ENCODE data around the gene KDM6B.

The KDM6B gene

DNA sequence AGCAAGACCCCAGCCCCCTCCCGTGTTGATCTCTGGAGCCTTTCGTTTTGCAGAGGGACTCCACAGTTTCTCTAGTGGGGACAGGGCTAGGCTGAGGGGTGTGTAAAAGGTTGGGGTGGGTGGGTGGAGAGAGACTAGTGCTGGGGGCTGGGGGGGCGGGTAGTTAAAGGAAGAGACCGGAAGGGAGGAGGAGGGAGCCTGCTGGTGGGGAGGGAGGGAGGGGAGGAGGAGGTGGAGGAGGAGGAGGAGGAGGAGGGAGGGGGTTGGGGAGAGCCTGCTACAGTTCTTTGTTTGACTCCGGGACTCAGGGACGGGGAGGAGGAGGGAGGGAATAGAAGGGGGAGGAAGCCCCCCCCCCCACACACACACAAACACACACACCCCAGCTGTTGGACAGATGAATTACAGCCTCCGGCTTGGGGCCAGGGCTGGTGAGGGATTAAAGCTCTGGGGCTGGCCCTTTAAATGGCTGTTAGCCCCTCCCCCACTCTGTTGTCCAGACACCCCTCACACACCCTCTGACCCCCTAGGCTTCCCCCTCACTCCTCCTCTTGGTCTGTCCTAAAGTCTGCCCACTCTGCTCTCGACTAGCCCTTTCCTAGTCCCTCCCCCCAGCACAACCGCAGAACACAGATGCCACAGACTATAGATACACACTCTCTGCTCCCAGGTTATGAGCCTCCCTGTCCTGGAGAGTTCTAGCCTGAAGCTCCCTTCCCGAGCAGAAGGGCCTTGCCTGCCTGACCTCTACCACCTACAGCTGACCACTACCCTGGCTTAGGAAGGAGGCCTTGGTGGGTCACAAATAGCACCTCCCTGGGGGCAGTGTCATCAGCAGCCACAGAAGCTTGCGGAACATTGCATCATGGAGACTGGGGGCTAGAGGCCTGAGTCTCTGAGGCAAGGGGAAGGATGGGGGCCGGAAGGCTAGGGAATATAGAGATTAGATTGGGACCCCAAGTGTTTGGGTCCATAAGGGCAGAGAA lies 4.4 kb downstream of the KDM6B start (continued):
- TF ChIP-seq PRDM1 (tag by site-specific recombination; IDR thresholded peaks at IDR 0.05) (no peak), ZNF112 (tag by site-specific recombination; IDR thresholded peaks at IDR 0.05) (no peak), ZNF560 (tag by site-specific recombination; IDR thresholded peaks at IDR 0.05; ENCODE audit: borderline replicate concordance) (no peak), ZNF214 (tag by site-specific recombination; IDR thresholded peaks at IDR 0.05; ENCODE audit: borderline replicate concordance) (no peak), GLIS1 (tag by site-specific recombination; IDR thresholded peaks at IDR 0.05) (peak; percentile 44), ZNF768 (tag by site-specific recombination; IDR thresholded peaks at IDR 0.05) (no peak), EGR2 (tag by site-specific recombination; IDR thresholded peaks at IDR 0.05; ENCODE audit: low read depth) (peak; percentile 82), ZNF558 (tag by site-specific recombination; IDR thresholded peaks at IDR 0.05) (no peak), OSR2 (tag by site-specific recombination; IDR thresholded peaks at IDR 0.05) (peak; percentile 15; the same call in 1 of the 2 replicates), ZNF121 (tag by site-specific recombination; IDR thresholded peaks at IDR 0.05) (no peak), TRIM28 (IDR thresholded peaks at IDR 0.05; ENCODE audit: borderline replicate concordance, low read length) (no peak), KLF10 (tag by site-specific recombination; IDR thresholded peaks at IDR 0.05) (no peak), ZNF654 (tag by site-specific recombination; IDR thresholded peaks at IDR 0.05; ENCODE audit: low read depth) (no peak), ZFHX2 (tag by site-specific recombination; conservative IDR thresholded peaks at IDR 0.05) (peak; percentile 84), ZNF658 (tag by site-specific recombination; IDR thresholded peaks at IDR 0.05) (no peak), ZNF623 (tag by site-specific recombination; IDR thresholded peaks at IDR 0.05) (no peak), SALL2 (tag by site-specific recombination; IDR thresholded peaks at IDR 0.05; ENCODE audit: borderline replicate concordance) (no peak)
- TF ChIP-seq, protein P1, sequence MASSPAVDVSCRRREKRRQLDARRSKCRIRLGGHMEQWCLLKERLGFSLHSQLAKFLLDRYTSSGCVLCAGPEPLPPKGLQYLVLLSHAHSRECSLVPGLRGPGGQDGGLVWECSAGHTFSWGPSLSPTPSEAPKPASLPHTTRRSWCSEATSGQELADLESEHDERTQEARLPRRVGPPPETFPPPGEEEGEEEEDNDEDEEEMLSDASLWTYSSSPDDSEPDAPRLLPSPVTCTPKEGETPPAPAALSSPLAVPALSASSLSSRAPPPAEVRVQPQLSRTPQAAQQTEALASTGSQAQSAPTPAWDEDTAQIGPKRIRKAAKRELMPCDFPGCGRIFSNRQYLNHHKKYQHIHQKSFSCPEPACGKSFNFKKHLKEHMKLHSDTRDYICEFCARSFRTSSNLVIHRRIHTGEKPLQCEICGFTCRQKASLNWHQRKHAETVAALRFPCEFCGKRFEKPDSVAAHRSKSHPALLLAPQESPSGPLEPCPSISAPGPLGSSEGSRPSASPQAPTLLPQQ (tag by site-specific recombination; IDR thresholded peaks at IDR 0.05), result no peak; the same call in 1 of the 2 replicates
- TF ChIP-seq, protein P2, sequence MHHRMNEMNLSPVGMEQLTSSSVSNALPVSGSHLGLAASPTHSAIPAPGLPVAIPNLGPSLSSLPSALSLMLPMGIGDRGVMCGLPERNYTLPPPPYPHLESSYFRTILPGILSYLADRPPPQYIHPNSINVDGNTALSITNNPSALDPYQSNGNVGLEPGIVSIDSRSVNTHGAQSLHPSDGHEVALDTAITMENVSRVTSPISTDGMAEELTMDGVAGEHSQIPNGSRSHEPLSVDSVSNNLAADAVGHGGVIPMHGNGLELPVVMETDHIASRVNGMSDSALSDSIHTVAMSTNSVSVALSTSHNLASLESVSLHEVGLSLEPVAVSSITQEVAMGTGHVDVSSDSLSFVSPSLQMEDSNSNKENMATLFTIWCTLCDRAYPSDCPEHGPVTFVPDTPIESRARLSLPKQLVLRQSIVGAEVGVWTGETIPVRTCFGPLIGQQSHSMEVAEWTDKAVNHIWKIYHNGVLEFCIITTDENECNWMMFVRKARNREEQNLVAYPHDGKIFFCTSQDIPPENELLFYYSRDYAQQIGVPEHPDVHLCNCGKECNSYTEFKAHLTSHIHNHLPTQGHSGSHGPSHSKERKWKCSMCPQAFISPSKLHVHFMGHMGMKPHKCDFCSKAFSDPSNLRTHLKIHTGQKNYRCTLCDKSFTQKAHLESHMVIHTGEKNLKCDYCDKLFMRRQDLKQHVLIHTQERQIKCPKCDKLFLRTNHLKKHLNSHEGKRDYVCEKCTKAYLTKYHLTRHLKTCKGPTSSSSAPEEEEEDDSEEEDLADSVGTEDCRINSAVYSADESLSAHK (tag by site-specific recombination; IDR thresholded peaks at IDR 0.05), result 0 out of 2 replicates have a peak, but pooled peaks have one; percentile 10
- TF ChIP-seq, protein P3, sequence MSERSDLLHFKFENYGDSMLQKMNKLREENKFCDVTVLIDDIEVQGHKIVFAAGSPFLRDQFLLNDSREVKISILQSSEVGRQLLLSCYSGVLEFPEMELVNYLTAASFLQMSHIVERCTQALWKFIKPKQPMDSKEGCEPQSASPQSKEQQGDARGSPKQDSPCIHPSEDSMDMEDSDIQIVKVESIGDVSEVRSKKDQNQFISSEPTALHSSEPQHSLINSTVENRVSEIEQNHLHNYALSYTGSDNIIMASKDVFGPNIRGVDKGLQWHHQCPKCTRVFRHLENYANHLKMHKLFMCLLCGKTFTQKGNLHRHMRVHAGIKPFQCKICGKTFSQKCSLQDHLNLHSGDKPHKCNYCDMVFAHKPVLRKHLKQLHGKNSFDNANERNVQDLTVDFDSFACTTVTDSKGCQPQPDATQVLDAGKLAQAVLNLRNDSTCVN (tag by site-specific recombination; optimal IDR thresholded peaks at IDR 0.05), result no peak

DNA sequence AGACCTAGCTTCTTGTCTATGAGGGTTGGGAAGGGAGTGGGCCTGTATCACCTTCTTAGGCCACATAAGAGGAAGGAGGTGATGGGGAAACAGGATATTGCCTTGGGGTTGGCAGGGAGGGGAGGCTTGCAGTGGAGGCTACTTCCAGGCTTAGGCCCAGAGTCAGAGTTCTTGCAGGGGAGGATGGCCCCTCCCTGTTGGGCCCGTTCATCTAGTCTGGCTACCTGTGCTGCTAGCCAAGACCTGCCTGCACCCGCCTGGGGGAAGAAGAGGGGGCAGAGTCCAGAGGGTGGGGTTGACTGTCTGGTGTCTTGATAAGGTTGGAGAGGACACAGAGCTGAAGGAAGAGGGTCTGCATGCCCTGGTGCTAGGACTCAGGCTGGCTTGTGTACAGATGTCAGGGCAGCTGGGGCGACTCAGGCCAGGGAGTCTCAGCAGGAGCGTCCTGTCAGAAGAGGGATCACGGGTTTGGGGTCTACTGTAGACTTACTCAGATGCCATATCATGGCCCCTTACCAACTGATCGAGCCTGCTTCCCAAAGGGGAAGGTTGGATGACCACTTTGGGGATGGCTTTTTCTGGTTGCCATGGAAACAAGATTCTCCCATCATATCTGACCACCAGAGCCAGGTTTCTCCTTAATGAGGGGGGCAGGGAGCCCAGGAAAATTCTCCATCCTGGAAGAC lies 5.3 kb downstream of the KDM6B start:
- Histone ChIP-seq H3K4me1 (ENCODE audit: control insufficient read depth, insufficient read depth, low read length) (peaks cover 29% of the 10 kb centered on the region), H3K4me3 (ENCODE audit: low read depth, low read length) (no peak overlapping the region), H3K36me3 (ENCODE audit: control insufficient read depth in 2 of 2, insufficient read depth in 1 of 2, low read length in 2 of 2) (peaks cover 0 to 7% of the 10 kb centered on the region in 2 experiments; a peak in 1 of 3 replicates), H3K9me3 (ENCODE audit: control insufficient read depth, insufficient read depth, low read depth, low read length) (no peaks in the 10 kb centered on the region), H3K27ac (ENCODE audit: extremely low read depth, low read depth, low read length) (peak overlapping the region; percentile 67)
- POLR2A ChIA-PET, result interaction anchor here (7.7 kb wide), 1 partner anchor 17 kb away, joined by 110 read pairs; the partner anchor contains the start of genes CYB5D1, NAA38 and TMEM88
- CTCF ChIA-PET, result interaction anchor here (2.5 kb wide), 1 partner anchor 96 kb away, joined by 14 read pairs; no protein-coding TSS in a partner anchor
- TF ChIP-seq REPIN1 (tag by site-specific recombination; IDR thresholded peaks at IDR 0.05; ENCODE audit: low read depth) (no peak), ZEB2 (tag by site-specific recombination; IDR thresholded peaks at IDR 0.05) (no peak), ZNF530 (tag by site-specific recombination; IDR thresholded peaks at IDR 0.05; ENCODE audit: low read depth) (no peak), ZNF223 (tag by site-specific recombination; IDR thresholded peaks at IDR 0.05) (peak; percentile 77), OVOL3 (tag by site-specific recombination; IDR thresholded peaks at IDR 0.05) (no peak), SCRT1 (tag by site-specific recombination; IDR thresholded peaks at IDR 0.05; ENCODE audit: borderline replicate concordance) (no peak), ZBTB20 (tag by site-specific recombination; IDR thresholded peaks at IDR 0.05) (peak; percentile 22; the same call in 1 of the 2 replicates), ZNF121 (tag by site-specific recombination; IDR thresholded peaks at IDR 0.05) (no peak), SP2 (tag by site-specific recombination; IDR thresholded peaks at IDR 0.05) (no peak)
- TF ChIP-seq, protein P4, sequence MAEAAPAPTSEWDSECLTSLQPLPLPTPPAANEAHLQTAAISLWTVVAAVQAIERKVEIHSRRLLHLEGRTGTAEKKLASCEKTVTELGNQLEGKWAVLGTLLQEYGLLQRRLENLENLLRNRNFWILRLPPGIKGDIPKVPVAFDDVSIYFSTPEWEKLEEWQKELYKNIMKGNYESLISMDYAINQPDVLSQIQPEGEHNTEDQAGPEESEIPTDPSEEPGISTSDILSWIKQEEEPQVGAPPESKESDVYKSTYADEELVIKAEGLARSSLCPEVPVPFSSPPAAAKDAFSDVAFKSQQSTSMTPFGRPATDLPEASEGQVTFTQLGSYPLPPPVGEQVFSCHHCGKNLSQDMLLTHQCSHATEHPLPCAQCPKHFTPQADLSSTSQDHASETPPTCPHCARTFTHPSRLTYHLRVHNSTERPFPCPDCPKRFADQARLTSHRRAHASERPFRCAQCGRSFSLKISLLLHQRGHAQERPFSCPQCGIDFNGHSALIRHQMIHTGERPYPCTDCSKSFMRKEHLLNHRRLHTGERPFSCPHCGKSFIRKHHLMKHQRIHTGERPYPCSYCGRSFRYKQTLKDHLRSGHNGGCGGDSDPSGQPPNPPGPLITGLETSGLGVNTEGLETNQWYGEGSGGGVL (tag by site-specific recombination; IDR thresholded peaks at IDR 0.05), result 0 out of 2 replicates have a peak, but pooled peaks have one; percentile 3
